Endothelial cell of hepatic sinusoid (primary cell): ENCODE measurements around the gene ADRM1.

Source experiments
- in situ Hi-C: cut with HindIII; loops from 2 replicates; pipeline ENCODE4 v1.10.0; 2017; ENCODE audit warnings: low sequenced_read_pairs

Gene ADRM1

DNA sequence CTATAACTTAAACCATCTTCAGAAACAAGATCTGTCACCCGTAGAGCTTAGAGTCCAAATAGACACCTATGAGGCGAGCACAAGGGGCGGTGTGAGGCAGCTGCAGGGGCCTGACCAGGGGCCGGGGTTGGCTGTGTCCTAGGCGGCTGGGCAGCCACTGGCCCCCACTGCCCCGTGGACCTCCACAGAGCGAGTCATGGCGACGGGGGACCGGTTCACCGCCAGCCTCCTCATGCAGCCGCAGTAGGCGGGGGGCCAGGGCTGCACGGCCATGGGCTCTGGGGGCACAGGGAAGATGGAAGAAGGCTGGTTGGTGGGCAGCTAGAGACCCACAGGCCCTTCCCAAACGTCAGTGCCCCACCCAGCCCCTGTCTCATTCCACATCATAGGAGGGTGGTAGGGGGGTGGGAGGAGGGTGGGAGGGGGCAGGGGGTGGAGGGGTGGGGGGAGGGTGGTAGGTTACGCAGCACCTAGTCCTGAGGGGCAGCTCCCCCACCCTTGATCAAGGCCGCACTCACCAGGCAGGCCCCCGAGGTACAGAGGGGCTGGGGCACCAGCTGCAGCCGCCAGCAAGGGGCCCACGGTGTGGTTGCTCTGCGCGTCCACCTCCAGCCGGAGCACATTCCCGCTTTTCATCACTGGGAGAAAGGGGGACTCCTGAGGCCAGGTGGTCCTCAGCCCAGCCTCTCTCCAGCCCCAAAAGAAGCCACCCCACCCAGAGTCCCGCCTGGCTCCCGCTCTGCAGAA lies 6.6 kb downstream of the ADRM1 start:
- in situ Hi-C loops = no loop called here

DNA sequence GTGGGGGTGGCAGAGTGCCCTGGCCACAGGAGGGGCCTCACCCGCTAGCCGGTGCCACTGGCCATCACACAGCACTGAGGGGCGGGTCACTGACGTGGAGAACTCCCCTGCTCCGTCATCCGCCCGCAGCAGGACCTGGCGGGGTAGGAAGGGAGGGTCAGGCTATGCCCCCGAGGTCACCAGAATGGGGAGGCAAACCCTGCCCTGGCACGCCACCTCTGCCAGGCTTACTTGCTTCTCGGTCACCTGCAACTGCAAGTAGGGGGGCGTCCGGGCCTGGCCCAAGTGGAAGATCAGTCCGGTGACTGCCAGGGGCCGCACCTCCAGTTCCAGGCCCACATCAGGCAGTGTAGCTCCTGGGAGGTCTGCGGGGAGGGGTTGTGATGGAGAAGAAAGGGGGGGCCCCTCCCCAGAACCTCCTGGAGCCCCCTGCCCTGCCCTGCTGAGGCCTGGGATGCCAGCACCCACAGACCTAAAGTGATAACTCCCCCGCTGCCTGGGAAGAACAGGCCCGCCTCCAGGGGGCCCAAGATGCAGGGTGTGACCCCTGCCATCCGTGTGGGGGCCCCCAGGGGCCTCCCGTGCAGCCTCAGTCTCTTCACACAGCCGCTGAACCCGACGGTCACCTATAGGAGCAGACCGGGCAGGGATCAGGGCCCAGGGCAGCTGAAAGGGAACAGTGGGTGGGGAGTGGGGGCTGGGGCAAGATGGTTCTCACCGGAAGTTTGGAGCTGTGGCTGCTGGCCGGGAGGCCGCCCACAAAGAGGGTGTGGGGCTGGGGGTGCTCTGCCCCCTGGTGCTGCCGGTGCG lies 7.4 kb downstream of the ADRM1 start:
- in situ Hi-C loops = no loop called here

DNA sequence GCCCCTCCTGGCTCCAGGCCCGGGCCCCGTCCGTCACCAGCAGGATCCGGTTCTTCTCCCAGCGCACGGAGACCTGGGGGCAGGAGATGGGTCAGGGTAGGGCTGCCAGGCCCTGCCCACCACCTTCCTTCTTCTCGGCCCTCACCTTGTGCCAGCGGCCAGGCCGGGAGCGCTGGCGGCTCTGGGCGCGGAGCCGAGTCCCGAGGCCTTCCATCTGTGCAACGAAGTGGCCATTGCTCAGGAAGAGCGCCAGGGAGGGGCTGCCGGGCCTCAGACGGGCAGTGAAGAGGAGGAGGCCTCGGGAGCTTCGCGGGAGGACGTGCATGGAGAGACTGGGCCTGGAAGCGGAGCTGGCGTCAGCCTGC lies 7.9 kb downstream of the ADRM1 start:
- in situ Hi-C loops = no loop called here

DNA sequence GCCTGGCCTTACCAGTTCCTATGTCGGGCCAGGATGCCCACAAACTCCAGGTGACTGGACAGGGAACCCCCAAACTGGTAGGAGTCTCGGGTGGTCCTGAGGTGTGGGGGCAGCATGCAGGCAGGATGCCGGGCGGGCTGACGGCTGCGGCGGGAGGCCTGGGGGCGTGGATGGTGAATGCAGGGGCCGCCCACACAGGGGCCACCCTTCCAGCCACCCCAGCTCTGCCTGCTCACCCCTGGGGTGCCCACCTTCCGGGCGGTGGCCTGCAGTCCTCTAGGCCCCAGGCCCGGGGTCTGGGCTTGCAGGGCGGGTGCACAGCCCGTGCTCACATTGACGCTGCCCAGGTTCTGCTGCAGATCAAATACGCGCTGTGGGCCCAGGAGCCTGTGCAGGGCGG lies 8.4 kb downstream of the ADRM1 start:
- in situ Hi-C loops = no loop called here

DNA sequence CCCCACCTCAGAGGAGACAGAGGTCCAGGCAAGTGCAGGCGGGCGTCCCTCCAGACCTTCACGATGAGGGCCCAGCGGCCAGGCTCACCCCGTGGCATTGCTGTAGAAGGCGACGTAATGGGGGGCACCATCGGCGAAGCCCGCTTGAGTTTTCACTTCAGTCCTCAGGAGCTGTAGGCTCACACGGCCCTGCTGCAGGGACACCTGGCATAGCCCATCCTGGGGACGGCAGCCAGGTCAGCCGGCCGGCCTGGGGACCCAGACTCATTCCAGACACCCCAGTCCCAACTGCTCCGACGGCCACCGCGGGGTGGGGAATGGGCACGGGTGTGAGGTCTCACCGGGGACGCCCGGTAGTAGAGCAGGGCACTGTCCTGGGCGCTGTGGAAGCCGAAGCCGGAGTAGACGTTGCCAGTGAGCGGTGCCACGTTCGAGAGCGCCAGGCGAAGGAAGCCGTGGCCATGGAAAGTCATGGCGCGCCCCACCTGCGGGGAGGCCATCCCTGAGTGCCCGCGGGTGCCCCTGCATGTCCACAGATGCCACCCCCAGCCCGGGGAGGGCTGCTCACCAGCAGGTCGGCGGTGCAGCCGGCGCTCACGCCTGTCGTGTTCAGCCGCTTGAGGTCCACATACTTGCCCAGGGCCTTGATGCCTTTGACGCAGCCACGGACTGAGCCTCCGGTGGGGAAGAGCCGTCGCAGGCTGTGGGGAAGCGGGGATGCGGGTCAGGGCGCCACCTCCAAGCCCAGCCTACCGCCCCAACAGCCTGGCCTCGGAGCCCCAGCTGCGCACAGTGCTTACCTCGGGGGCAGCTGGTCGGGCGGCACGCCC lies 9.2 kb downstream of the ADRM1 start:
- in situ Hi-C loops = no loop called here

DNA sequence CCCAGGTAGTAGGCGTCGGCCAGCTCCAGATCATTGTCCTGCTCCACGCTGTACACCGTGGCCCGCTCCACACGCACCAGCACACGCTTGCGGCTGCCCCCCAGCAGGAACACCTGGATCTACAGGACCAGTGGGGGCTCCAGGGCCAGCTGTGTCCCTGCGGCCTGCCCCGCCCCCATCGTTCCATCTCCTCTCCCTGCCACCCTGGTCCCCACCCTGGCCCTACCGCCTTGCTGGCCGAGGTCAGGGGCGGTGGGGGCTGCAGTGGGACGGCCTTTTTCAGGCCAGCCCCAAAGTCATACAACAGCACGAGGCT lies 9.8 kb downstream of the ADRM1 start:
- in situ Hi-C loops = no loop called here

DNA sequence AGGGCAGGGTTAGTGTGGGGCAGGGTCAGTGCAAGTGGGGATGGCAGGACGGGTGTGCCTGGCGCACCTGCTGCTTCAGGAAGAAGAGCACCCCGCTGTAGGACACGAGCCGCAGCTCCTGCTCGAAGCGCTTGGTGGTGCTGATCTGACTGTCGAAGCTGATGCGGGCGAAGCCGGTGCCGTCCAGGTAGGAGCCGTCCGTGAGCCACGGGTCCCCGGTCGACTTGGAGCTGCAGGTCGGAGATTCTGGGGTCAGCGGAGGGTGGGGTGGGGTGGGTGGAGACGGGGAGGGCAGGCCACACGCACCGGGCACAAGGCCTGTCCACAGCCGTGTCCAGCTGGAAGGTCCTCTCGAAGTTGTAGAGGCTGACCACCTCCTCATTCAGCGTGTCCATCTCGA lies 10.2 kb downstream of the ADRM1 start:
- in situ Hi-C loops = no loop called here

DNA sequence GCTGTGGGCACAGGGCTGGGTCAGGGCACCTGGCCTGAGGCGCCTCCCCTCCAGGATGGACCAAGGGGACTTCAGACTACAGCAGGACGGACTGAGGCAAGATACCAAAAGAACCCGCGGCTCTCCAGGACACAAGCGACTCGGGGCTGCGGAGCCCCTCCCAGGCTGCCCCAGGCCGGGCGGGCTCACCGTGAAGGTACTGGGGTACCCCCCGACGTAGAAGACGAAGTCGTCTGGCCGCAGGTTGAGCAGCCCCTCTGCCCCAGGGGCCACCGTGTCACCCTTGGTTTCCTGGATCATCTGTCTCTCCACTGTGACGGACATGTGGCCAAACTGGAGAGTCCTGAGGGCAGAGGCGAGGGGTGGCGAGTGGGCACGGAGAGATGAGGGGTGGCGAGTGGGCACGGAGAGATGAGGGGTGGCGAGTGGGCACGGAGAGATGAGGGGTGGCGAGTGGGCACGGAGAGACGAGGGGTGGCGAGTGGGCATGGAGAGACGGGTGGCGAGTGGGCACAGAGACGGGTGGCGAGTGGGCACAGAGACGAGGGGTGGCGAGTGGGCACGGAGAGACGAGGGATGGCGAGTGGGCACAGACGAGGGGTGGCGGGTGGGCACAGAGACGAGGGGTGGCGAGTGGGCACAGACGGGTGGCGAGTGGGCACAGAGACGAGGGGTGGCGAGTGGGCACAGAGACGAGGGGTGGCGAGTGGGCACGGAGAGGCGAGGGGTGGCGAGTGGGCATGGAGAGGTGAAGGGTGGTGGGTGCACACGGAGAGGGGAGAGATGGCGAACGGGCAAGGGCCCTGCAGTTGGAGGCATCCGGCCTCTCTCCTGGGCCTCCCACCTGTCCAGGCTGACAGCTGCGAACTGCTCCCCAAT lies 10.9 kb downstream of the ADRM1 start:
- in situ Hi-C loops = no loop called here

DNA sequence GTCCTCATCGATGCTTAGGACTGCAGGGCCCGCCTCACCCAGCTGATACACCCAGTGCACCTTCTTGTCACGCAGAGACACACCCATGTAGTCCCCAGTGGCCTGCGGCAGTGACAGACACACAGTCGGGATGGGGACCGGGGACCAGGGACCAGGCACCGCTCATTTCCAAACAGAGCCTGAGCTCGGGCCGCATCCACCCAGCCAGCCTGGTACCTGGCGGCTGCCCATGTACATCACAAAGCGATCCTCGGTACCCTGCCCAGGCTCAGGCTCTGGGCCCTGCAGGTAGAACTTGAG lies 11.5 kb downstream of the ADRM1 start:
- in situ Hi-C loops = no loop called here

DNA sequence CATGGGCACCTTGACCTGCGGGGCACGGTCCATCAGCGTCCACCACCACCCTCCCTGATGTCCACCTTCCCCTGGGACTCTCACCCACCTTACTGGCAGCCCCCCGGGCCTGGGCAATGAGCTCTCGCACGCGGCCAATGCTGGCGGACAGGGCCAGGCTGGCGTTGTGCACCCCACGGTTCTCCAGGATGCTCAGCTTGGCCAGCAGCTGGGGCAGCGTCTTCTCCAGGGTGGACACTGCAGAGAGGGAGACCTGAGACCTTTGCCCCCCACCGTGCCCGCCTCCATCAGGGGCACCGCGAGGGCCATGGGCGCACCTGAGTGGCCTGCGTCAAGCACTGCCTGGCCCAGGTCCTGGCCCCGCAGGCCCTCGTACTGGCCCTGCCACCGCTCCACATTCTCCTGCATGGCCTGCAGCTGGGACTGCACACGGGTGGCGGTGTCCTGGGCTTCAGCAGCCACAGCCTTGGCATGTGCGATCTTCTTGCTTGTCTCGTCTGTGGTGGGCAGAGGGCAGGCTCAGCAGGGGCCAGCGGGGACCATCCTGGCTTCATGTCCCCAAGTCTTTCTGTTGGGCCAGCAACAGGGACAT lies 12.0 kb downstream of the ADRM1 start:
- in situ Hi-C loops = no loop called here

DNA sequence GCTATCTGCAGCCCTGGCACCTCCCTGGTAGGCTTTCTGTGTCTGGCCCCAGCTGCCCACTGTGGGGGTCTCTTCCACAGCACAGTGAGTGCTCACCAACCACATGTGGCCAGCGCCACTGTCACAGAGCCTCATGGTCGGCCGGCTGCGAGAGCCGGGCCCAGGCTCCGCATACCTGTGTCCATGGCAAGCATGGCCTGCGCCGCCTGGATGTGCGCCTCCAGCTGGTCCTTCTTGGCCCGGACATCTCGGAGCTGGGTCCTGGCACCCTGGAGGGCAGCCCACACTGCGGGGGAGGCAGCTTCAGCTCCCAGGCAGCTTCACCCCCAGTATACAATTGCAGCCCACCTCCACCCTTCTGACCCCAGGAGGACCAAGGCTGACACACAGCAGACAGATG lies 13.0 kb downstream of the ADRM1 start:
- in situ Hi-C loops = no loop called here

DNA sequence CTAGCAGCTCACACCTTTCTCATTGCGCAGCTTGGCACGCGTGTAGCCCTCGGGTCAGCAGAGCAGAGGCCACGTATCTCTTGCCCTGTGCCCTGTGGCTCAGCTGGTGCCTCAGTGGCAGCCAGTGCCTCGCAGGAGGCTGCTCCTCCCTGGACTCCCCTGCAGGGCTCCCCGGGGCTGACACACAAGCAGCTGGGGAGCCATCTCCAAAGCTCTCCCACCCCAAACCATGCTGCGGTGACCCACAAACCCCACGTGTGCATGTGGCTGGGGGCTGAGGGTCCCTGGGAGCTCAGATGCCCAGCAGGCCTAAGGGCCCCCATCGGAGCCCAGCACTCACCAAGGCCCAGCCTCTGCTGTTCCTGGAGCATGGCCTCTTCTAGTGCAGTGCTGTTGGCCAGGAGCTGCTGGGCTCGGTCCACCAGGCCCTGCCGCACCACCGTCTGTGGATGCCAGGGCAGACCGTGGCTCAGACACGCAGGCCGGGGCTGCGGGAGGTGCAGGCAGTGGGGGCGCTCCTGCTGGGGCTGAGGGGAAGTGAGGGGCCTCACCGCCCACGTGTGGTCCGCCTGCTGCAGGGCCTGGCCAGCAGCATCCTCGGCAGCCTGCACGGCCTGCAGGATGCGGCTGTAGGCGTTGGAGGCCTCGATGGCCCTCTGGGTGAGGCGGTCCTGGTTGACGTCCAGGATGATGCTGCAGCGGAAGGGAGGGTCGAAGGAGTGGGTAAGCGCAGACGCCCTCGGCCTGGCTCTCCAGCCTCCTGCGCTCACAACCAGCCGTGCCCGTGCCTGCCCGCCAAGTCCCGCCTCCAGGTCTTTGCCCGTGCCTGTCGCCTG lies 13.8 kb downstream of the ADRM1 start:
- in situ Hi-C loops = no loop called here

DNA sequence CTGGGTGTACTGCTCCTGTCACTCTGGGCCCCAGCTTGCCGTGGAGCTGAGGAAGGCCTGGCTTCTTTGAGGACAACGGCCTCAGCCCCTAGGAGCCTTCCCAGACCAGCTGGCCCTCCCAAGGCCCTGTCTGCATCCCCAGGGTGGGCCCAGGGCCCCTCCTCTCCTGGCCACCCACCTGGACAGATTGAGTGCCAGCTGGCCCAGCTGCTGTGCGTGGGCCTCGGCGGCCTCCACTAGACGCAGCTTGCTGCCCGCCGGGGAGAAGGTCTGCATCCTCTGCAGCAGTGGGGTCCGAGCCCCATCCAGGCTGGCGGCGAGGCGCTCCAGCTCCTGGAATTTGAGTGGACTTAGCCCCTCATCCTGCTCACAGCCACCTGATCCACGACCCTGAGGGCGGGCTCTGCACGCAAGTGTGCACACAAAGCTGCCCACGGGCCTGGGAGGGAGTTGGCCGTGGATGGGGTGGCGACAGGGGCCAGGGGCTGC lies 14.4 kb downstream of the ADRM1 start:
- in situ Hi-C loops = no loop called here

DNA sequence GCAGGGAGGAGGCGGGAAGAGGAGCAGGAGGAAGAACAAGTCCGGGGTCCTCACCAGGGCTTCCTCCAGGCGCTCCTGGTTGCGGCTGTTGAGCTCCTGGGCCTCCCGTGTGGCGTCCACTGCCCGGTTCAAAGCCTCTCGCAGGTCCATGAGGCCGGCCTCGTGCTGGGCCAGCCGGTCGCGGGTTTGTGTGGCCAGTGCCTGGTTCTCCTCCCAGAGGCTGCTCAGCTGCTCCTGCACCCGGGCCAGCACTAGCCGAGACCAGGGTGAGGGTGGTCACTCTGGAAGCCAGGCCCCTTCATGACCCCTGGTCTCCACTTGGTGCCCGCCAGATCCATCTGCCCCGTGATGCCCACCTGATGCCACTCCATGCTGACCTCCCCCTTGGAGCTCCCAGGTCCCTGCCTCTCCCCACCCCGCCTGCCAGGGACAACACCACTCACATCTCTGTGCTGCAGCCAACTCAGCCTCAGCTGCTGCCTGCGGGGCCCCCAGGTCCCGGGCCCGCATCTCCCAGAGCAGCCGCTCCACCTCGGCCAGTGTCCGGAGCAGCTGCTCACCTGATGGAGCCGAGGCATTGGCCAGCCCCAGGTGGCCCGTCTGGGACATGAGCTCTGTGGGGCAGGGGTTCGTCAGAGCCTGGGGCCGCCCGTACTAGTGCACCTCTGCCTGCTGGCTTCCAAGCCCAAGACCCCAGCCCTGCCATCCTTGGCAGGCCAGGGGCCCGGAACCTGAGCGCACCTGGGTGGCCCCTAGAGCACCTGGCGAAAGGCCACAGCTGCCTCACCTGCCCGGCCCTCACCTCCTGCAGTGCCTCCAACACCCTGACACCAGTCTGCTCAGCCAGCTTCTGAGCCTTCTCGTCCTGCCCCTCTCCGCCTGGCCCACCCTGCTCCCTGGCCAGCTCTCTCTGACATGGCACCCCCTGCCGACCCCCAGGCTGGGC lies 15.9 kb downstream of the ADRM1 start:
- in situ Hi-C loops = no loop called here

DNA sequence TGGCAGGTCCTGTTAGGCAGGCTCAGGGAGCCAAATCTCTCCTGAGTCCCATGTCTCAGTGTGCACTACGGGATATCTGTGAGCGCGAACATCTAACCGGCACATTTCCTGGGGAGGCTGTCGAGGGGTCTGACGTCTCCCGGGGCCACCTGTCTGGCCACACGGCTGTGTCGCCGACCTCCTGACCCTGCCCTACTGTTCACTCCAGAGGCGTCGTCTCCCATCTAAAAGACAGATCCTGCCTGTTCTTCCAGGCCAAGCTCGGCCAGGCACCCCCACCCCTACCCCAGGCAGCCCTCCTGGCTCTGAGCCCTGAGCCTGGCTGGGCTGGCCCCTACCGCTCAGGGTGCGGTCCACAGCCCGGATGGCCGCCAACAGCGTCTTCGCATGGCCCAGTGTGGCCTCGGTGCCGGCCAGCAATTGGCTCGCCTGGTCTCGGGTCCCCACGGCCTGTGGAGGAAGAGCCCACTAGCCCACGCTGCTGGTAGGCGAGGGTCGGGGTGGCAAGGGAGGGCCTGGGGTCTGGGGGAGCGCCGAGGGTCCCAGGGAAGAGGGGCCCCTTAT lies 16.6 kb downstream of the ADRM1 start:
- in situ Hi-C loops = no loop called here

DNA sequence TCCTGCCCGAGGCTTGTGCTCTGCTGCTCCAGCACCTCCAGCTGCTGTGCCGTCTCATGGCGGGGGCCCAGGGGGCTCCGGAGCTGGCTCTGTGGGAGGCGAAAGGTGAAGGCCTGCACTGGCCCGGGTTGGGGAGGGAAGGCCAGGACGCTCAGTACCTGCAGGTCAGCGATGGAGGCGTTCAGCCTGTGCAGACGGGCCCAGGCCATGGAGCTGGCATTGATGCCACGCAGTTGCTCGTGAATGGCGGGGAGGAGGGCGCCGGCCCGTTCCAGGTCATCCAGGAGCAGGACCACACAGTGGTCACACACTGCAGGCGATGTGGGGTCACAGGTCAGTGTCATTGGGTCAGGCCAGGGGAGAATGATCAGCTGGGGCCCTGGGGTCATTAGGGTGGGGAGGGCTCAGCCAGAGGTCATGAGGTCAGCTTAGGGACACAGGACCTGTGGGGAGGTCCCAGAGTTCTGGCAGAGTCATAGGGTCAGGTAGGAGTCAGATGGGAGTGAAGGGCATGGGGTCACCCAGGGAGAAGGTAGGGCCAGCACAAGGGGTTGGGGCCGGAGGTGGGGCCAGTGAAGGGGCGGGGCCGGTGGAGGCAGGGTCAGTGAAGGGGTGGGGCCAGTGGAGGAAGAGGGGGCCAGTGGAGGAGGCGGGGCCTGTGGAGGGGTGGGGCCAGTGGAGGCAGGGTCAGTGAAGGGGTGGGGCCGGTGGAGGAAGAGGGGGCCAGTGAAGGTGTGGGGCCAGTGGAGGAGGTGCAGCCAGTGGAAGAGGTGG lies 18.0 kb downstream of the ADRM1 start:
- in situ Hi-C loops = no loop called here

DNA sequence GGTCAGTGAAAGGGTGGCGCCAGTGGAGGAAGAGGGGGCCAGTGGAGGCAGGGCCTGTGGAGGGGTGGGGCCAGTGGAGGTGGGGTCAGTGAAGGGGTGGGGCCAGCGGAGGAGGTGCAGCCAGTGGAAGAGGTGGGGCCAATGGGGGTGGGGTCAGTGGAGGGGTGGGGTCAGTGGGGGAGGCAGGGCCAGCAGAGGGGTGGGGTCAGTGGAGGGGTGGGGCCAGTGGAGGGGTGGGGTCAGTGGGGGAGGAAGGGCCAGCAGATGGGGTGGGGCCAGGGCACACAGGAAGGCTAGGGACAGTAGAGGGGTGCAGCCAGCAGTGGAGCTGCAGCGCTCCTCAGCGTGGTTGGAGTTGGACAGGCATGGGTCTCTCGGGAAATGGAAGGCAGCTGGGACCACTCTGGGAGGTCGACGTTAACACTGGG lies 18.7 kb downstream of the ADRM1 start:
- in situ Hi-C loops = no loop called here
